ENCODE data around the gene RASGRF2.
"Not testable (repeated sequence)": the region's sequence is repeated elsewhere in the genome, so short reads cannot be mapped to it uniquely, and the experiment has no call there.

RASGRF2 gene

DNA sequence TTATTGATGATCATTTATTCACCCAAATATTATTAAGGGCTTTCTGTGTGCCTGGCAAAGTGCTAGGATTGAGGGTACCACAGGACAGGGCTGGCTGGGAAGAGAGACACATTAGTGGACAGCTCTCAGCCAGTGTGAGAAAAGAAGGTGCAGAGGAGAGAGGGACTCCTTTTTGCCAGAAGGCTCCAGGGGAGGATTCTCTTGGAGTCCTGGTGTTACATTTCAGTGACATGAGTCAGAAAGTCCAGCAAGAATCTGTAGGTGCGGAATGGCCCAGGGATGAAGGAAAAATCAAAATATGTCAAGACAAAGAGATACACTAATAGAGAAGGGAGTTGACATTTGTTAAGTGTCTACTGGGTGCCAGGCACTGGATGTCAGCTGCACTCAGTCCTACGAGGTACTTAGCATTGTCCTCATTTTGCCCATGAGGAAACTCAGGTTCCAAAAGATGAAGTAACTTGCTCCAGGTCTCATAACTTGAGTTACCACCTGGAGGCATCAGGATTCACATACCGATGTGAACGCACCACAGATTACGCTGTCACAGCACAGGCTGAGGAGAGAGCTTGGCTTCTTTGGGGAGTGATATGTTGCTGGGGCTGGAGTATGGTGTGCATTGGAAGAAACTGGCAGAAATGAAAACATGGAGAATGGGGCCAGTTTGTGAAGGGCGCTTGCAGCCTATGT lies 60.5 kb downstream of the RASGRF2 start:
- DNase-seq (ENCODE audit: low read depth, low spot score), result no peak

DNA sequence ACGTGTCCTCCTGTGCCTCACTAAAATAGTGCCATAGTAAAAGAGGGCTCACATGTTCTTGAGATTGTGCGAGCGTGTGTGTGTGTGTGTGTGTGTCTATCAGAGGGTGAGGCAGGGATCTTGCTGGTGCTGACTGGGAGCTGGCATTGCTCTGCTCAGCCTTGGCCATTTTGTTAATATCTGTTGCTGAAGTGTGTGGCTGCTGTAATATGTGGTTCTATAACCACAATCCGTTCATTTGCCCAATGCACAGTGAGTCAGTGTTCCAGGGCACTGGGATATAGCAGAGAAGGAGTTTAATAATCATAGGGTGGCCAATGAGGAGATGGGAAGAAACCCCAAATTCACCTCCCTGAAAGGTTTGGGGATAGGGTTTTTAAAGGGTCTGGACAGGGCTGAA lies 61.3 kb downstream of the RASGRF2 start:
- no peak for DNase-seq (ENCODE audit: low read depth, low spot score)

DNA sequence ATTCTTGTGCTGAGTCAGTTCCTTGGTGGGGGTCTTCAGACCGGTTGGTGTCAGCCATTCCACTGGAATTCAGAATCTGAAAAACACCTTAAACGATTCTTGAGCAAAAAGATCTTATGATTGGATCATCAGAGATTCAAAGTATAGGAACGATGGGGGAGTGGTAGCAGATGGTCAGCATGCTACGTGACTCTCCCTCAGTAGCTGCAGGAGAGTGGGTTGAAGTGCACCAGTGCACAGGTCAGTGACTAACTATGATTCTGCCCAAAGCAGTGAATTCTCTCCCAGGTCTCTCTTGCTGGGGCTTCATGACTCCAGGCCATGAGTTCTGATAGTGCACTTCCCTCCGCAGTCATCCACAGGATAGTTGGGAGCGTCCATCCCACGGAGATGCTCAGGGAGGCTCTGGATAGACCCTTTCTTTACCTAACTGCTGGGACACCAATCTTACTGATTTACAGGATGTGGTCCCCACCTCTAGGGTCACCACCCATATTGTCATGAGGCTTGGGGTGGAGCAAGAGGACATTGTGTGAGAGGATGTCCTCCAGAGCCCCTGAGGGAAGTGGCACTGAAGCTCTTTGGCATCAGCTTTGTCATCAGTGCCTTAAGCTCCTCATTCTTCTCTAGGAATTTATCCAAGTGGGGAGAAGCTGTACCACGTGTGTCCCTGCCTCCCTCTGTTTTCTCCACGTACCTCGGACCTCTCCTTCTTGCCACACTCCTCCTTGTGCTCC lies 62.0 kb downstream of the RASGRF2 start:
- no peak for DNase-seq (ENCODE audit: low read depth, low spot score)

DNA sequence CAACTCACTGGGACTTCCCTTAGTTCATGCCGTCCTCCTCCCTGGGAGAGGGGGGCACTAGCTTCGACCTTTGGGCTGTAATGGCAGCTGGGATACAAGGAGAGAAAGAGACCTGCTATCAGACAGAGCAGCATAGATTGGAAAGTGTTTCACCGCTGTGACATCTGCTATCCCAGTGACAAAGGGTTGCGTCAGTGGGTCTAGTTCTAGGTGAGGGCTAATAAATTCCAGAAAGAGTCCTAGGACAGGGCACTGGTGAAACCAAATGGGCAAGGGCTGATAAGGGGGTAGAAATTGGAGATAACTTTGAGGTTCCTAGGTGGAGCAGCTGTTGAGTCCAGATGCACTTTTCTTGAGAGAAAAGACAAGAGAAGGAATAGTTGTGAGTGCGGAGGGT lies 62.5 kb downstream of the RASGRF2 start:
- DNase-seq (ENCODE audit: low read depth, low spot score), result no peak

DNA sequence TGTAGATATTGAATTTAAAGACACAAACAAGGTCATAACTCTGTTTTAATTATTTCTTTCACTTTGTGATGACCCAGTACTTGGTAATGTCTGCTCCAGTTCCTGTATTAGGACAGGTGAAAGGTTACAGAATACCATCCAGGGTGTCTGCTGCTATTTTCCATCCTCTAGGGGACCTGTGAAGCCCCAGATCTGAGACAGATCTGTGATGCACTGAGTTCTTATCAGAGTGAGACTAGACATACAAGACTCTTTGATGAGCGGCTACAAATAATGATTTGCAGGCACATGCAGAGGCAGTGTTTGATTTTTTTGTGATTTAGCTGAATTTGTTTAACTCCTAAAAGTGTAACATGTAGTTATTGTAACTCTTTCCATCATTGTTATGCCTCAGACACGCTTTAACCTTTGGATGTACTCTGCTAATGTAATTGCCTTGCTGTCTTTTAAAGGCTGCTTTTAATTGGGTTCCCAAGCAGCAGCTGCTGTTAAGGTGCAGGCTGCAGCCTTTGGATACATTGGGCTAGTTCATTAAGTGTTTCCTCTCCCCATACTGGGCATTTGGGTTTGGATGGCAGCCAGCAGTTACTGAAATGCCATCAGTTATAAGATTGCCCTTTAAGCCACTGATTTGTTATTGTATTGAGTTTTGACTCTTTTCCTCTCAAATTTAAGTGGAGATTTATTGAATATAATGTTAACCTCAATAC lies 63.3 kb downstream of the RASGRF2 start:
- DNase-seq (ENCODE audit: low read depth, low spot score), result no peak

DNA sequence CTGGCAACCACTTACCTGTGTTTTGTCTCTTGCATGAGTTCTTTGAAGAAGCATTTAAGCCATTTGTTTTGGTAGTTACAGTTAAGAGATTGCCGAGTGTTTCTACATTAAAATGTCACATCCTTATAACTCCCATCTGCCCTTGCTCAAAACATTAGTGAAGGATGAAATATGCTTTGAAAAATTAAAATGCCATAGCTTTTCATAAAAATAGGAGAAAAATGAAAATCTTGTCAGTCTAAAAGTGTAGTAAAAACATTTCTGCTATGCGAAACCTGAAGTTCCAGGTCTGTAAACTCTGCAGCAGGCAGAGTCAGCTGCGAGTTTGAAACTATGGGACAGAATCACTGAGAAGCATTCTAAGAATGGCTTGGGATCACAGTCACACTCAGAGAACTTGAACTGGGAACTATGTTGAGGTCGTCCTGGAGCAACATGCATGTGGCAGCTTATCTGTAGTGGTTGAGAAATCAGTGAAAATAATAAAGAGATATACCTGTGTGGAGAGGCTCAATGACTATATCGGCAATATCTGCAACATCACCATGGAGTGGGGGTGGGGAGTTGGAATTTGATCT lies 67.4 kb downstream of the RASGRF2 start:
- DNase-seq (ENCODE audit: low read depth, low spot score), result no peak

DNA sequence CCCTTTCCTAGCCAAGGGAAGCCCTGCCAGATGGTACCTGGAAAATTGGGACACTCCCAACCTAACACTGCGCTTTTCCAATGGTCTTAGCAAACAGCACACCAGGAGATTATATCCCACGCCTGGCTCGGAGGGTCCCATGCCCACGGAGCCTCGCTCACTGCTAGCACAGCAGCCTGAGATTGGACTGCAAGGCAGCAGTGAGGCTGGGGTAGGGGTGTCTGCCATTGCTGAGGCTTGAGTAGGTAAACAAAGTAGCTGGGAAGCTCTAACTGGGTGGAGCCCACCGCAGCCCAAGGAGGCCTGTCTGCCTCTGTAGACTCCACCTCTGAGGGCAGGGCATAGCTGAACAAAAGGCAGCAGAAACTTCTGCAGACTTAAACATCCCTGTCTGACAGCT lies 68.7 kb downstream of the RASGRF2 start:
- DNase-seq (ENCODE audit: low read depth, low spot score), result not testable (repeated sequence)

DNA sequence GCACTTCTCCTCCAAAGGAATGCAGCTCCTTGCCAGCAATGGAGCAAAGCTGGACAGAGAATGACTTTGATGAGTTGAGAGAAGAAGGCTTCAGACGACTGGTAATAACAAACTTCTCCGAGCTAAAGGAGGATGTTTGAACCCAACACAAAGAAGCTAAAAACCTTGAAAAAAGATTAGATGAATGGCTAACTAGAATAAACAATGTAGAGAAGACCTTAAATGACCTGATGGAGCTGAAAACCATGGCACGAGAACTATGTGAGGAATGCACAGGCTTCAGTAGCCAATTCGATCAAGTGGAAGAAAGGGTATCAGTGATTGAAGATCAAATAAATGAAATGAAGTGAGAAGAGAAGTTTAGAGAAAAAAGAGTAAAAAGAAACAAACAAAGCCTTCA lies 69.6 kb downstream of the RASGRF2 start:
- DNase-seq (ENCODE audit: low read depth, low spot score), result not testable (repeated sequence)

DNA sequence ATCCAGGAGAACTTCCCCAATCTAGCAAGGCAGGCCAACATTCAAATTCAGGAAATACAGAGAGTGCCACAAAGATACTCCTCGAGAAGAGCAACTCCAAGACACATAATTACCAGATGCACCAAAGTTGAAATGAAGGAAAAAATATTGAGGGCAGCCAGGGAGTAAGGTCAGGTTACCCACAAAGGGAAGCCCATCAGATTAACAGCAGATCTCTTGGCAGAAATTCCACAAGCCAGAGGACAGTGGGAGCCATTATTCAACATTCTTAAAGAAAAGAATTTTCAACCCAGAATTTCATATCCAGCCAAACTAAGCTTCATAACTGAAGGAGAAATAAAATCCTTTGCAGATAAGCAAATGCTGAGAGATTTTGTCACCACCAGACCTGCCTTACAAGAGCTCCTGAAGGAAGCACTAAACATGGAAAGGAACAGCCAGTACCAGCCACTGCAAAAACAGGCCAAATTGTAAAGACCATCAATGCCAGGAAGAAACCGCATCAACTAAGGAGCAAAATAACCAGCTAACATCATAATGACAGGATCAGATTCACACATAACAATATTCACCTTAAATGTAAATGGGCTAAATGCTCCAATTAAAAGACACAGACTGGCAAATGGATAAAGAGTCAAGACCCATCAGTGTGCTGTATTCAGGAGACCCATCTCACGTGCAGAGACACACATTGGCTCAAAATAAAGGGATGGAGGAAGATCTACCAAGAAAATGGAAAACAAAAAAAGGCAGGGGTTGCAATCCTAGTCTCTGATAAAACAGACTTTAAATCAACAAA lies 70.3 kb downstream of the RASGRF2 start:
- not testable (repeated sequence) for DNase-seq (ENCODE audit: low read depth, low spot score)

DNA sequence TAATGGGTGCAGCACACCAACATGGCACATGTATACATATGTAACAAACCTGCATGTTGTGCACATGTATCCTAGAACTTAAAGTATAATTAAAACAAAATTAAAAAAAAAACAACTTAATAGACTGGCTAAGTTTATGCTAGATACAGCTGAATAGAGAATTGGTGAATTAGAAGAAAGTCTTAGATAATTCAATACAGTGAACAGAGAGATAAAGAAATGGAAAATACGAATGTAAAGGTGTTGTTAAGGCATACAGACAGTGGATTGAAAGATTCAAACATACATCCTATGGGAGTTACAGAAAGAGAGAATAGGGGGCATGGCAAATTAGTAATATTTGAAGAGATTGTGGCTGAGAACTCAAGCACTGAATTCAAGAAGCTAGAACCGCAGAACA lies 75.4 kb downstream of the RASGRF2 start:
- DNase-seq (ENCODE audit: low read depth, low spot score), result no peak

DNA sequence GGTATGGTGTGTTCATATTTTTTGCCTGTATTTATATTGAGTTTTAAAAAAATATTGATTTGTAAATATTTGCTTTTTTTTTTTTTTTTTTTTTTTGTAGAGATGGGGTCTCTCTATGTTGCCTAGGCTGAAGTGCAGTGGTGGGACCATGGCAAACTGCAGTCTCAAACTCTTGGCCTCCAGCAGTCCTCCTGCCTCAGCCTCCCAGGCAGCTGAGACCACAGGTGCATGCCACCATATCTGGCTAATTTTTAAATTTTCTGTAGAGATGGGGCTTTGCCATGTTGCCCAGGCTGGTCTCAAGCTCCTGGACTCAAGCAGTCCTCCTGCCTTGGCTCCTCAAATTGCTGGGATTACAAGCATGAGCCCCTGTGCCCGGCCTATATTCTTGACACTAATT lies 78.3 kb downstream of the RASGRF2 start:
- no peak for DNase-seq (ENCODE audit: low read depth, low spot score)

DNA sequence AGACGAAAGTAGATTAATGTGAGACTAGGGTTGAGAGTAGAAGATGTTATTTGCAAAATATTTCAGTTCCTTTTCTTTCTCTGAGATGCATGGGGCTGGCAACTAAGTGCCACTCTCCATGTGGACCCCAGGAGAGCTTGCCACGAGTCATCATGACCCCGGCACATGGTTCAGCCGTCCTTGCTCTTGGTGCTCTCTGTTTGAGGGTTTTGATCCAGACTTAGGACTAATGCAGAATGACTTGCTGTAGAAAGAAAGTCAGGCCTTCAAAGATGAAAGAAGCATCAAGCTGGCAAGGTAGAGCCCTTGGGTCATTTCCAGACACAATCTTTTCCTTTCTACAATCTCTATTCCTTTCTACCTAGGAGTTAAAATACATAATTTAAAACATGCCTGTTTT lies 84.7 kb downstream of the RASGRF2 start:
- DNase-seq (ENCODE audit: low read depth, low spot score), result no peak

DNA sequence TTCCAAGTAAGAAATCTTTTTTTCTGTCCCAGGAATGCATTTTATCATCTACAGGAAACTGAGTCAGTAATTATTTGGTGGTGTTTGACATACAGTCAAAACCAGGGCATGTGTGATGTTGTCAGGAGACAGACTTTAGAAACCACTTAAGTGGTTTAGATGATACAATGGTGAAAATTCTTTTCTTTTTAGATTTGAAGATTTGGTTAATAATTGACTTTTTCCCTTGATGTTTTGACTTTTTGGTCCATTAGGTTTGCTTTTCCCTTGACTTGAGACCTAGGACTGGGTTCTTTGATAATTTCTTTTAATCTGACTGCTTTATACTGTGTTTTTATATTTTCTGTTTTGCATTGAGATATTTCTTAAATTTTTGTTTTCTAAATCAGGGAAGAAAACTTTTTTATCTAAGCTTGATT lies 85.2 kb downstream of the RASGRF2 start:
- no peak for DNase-seq (ENCODE audit: low read depth, low spot score)

DNA sequence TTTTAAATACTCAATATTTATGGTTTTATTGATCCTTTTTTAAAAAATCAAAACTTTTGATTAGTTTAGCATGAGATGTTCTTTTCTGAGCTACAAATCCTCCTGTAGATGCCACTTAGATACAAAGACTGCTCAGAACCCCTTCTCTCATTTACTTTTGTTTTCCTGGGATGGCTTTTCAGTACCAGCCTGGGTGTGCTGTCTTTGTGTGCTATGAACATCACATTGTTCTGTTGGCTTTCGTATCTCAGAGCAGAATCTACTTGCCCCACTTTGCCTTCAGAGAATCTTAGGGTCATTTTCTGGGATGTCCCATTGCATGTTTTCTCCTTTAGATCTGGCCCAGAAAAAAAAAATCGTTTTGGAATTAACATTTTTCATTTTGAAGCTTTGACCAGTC lies 85.9 kb downstream of the RASGRF2 start:
- DNase-seq (ENCODE audit: low read depth, low spot score), result no peak

DNA sequence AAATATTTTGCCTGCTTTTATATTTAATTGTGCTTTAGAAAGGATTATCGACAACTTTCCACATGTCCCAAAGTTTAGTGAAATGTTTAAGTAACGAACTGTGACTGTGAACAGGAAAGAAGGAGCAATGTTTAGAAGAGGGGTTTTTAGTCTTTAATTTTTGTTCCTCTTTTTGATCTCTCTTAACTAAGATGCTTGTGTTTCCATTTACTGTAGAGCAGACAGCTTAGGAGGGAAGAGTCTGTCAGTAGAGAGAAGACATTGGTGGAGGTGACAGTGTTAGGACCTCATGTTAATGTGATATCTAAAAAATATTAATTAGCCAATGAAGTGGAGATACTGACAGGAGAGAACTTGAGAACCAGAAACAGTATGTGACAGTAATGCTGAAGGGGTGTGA lies 92.2 kb downstream of the RASGRF2 start:
- no peak for DNase-seq (ENCODE audit: low read depth, low spot score)

DNA sequence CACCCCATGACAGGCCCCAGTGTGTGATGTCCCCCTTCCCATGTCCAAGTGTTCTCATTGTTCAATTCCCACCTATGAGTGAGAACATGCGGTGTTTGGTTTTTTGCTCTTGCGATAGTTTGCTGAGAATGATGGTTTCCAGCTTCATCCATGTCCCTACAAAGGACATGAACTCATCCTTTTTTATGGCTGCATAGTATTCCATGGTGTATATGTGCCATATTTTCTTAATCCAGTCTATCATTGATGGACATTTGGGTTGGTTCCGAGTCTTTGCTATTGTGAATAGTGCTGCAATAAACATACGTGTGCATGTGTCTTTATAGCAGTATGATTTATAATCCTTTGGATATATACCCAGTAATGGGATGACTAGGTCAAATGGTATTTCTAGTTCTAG lies 93.1 kb downstream of the RASGRF2 start:
- DNase-seq (ENCODE audit: low read depth, low spot score), result not testable (repeated sequence)

DNA sequence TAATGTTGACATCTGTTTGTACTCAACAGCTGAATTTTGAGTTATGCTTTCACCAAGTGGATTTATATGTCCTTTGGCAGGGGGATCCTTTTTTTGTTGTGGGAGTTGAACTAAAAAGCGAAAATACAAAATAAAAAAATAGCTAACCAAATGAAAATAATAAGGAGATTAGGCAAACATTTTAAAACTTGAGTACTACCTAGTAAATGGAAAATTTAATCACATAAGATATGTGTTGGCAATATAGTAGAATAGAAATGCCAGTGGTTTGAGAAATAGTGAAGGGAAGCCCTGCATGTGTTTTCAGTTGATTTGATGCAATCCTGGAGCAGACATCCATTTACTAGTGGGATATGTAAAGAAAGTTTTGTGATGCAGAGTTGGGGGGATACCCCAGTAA lies 98.0 kb downstream of the RASGRF2 start:
- no peak for DNase-seq (ENCODE audit: low read depth, low spot score)

DNA sequence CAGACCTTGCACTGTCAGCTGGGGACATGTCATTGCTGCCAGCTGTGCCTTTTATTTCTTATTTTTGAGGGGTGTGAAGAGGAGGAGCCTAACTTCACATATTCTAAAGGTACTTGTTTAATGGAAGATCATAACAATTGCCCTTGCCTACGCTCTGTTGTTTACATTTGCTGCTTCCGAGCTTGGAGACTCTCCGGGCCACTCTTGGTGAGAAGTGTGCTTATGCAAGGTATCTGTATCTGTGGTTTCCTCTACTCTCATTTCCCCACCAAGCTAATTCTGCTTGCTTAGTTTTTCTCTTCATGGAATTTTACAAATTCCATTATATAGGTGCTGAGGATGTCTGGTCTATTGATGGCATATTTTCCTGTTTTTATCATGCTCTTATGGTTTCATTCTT lies 105.3 kb downstream of the RASGRF2 start:
- no peak for DNase-seq (ENCODE audit: low read depth, low spot score)

DNA sequence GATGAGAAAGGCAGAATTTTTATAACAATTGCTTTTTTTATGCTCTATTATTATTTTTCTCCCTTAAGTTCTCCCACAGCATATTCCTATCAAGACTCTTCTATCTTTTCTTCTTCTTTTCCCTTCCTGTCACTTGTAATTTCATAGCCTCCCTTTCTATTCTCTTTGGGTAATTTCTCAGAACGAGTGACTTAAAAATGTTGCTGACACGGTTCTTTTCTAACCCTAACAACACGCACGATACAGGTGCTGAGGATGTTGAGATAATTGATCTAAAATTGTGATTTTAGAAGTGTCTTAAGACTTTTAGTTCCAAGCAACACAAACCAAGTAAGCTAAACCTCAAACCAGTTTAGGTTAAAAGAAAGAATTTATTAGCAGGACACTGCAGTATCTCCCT lies 105.9 kb downstream of the RASGRF2 start:
- DNase-seq (ENCODE audit: low read depth, low spot score), result no peak

DNA sequence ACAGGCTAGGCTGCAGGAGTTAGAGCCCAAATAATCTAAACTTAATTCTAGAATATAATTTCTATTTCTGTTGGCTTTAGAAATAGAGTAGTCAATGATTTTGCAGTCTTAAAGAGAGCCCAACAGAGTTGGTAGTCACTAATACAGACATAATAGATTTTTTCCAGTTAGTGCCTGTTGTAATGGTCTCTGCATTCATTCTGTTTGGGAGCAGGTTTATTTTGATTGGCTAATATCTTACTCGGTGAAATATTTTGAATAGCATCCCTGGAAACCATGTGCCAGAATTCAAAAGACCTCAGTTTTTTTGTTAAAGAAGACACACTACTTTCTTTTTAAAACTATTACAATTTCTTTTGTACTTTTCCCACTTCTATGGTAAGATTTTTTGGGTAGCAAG lies 107.2 kb downstream of the RASGRF2 start:
- DNase-seq (ENCODE audit: low read depth, low spot score), result no peak

DNA sequence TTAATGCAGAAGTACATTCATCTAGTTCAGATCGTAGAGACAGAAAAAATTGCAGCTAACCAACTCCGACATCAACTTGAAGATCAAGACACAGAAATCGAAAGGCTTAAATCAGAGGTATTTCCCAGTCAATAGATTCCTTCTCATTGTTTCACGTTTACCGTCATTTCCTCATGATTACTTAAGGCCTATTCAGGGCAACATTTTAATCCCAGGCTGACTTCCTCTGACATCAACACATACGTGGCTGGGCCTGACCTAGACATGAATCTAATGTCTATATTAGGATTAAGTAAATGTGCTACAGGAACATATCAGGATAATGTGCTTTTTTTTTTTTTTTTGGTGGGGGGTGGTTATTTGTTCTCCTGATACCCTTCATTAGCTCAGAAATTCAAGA lies 107.9 kb downstream of the RASGRF2 start:
- no peak for DNase-seq (ENCODE audit: low read depth, low spot score)

DNA sequence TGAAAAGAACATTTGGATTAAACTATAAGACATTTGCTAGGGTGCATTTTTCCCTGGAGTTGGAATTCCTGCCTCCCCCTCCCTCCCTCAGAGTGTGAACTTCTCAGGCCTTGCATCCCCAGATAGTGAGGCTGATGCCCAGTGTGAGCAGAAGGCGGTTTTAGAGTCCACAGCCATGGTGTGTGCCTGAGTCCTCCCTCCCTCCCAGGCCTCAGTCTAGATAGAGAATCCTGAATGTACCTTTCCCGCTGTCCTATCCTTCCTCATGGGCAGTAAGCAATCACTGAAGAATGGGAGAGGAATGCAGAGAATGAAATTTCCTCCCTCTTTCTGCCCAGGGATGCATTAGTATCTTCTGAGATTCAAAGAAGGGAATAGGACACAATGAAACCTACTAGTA lies 108.5 kb downstream of the RASGRF2 start:
- DNase-seq (ENCODE audit: low read depth, low spot score), result no peak

Data from smooth muscle cell of the brain vasculature (primary cell).